Thyroid gland (tissue), 4 donors: Measurements from ENCODE around the gene TGFBRAP1.

Source experiments
- POLR2A ChIP-seq, 2 donors: fragments of 450-650 bp; IDR thresholded peaks; one replicate each; pipeline ENCODE4 v1.6.1; 2017; ENCODE audit warnings: antibody characterized with exemption in 2 of 2, mild to moderate bottlenecking in 2 of 2, moderate library complexity in 1 of 2
- TF ChIP-seq, protein P1 (sequence below), 6 experiments: fragments of 200-600 bp in 3 of 6; fragments of 450-650 bp in 3 of 6; sonication (generic) in 3 of 6; IDR thresholded peaks; one replicate each; pipeline ENCODE4 v1.5.1; 2016 to 2019; ENCODE audit warnings: antibody characterized with exemption in 6 of 6, mild to moderate bottlenecking in 2 of 6, inconsistent platforms in 1 of 6, moderate library complexity in 1 of 6

DNA sequence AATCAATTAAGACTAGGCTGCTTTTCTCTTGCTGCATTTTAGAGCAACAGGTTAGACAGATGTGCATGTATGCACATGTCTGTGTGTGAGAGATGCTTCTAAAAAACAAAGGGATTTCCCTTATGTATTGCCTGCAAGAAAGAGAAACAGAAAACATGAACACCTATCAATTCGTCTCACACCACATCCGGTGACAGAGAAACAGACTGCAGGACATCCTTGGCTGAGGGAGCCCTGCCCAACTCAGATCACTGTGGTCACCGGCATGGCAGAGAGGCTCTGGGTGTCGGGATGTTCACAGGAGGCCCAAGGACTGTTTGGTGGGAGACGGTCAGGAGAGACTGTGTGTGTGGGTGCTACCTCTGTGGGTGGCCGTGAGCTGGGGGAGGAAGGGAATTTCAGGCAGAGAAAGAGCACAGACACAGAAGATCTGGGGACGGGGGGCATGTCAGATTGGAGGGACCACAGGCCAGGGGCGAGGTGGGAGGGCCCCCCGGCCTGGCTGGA, 44.4 kb upstream of the TGFBRAP1 start:
- TF ChIP-seq, protein P1, sequence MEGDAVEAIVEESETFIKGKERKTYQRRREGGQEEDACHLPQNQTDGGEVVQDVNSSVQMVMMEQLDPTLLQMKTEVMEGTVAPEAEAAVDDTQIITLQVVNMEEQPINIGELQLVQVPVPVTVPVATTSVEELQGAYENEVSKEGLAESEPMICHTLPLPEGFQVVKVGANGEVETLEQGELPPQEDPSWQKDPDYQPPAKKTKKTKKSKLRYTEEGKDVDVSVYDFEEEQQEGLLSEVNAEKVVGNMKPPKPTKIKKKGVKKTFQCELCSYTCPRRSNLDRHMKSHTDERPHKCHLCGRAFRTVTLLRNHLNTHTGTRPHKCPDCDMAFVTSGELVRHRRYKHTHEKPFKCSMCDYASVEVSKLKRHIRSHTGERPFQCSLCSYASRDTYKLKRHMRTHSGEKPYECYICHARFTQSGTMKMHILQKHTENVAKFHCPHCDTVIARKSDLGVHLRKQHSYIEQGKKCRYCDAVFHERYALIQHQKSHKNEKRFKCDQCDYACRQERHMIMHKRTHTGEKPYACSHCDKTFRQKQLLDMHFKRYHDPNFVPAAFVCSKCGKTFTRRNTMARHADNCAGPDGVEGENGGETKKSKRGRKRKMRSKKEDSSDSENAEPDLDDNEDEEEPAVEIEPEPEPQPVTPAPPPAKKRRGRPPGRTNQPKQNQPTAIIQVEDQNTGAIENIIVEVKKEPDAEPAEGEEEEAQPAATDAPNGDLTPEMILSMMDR (IDR thresholded peaks at IDR 0.05): no peak
- no peak for TF ChIP-seq POLR2A (IDR thresholded peaks at IDR 0.05)
